ENCODE results near the gene PHKB. TPM values are rescaled to one million over a fixed set of nuclear protein-coding genes. Genes with fewer than 3 reads are reported as not detected.
"Not testable (repeated sequence)": the region's sequence is repeated elsewhere in the genome, so short reads cannot be mapped to it uniquely, and the experiment has no call there.

PHKB gene
- total RNA-seq, 1 donor from 2014 or later: 109 TPM

DNA sequence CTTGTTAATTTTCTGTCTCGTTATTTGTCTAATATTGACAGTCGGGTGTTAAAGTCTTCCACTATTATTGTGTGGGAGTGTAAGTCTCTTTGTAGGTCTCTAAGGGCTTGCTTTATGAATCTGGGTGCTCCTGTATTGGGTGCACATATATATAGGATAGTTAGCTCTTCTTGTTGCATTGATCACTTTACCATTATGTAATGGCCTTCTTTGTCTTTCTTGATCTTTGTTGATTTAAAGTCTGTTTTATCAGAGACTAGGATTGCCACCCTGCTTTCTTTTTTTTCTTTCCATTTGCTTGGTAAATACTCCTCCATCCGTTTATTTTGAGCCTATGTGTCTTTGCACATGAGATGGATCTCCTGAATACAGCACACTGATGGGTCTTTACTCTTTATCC is 90.6 kb downstream of the PHKB start:
- H3K79me2 ChIP-seq (ENCODE audit: low read depth); H3K9ac ChIP-seq; H3K4me1 Mint-ChIP-seq; H3K36me3 ChIP-seq; H3F3A ChIP-seq (ENCODE audit: low read depth); H3K4me2 ChIP-seq; H3K27me3 Mint-ChIP-seq (ENCODE audit: insufficient read depth, low read depth); H3K27ac ChIP-seq; DNase-seq (ENCODE audit: low spot score); H3K4me3 ChIP-seq; H3K27me3 ChIP-seq; H3K9me3 ChIP-seq (ENCODE audit: low read depth); H2AFZ ChIP-seq (replicated peaks); H3K4me1 ChIP-seq; H3K27ac Mint-ChIP-seq; H4K20me1 ChIP-seq (ENCODE audit: low read depth); H3K4me3 Mint-ChIP-seq: not testable (repeated sequence)
- peaks cover 46% of the 10 kb centered on the region for H3K36me3 Mint-ChIP-seq
- H3K9me3 Mint-ChIP-seq: peaks cover 34% of the 10 kb centered on the region

- Mint-ChIP-seq H3K4me1 (no peaks in the 10 kb centered on the region), H3K36me3 (peaks cover 36% of the 10 kb centered on the region), H3K4me3 (no peak overlapping the region), H3K27me3 (ENCODE audit: insufficient read depth, low read depth) (no peaks in the 10 kb centered on the region), H3K27ac (no peak overlapping the region), H3K9me3 (peaks cover 25% of the 10 kb centered on the region)
- no peak overlapping the region for H3K4me2 ChIP-seq
- no peaks in the 10 kb centered on the region for H3K4me1 ChIP-seq
- H4K20me1 ChIP-seq (ENCODE audit: low read depth): no peaks in the 10 kb centered on the region
- H3K79me2 ChIP-seq (ENCODE audit: low read depth): no peaks in the 10 kb centered on the region
- no peaks in the 10 kb centered on the region for H3K9me3 ChIP-seq (ENCODE audit: low read depth)
- no peaks in the 10 kb centered on the region for H3K36me3 ChIP-seq
- no peaks in the 10 kb centered on the region for H3F3A ChIP-seq (ENCODE audit: low read depth)
- TF ChIP-seq CTCF (IDR thresholded peaks at IDR 0.05): no peak
- TF ChIP-seq EZH2 (IDR thresholded peaks at IDR 0.05): no peak
- TF ChIP-seq EZH2phosphoT487 (IDR thresholded peaks at IDR 0.05): no peak
- no peak overlapping the region for H3K4me3 ChIP-seq
- no peak overlapping the region for H3K9ac ChIP-seq
- H3K27me3 ChIP-seq: no peaks in the 10 kb centered on the region
- no peak overlapping the region for H3K27ac ChIP-seq
- no peak for DNase-seq (ENCODE audit: low spot score)
- no peak overlapping the region for H2AFZ ChIP-seq (replicated peaks)
Observed at GRCh38 chr16:47553853-47554564, 92.9 kb downstream of the PHKB start.

- H3K9me3 ChIP-seq (ENCODE audit: low read depth); H4K20me1 ChIP-seq (ENCODE audit: low read depth); H3K4me3 ChIP-seq; DNase-seq (ENCODE audit: low spot score); H3K4me2 ChIP-seq; H3F3A ChIP-seq (ENCODE audit: low read depth); H3K4me1 ChIP-seq; H3K4me3 Mint-ChIP-seq; H3K27me3 ChIP-seq; H3K9ac ChIP-seq; H3K36me3 ChIP-seq; H3K4me1 Mint-ChIP-seq; H2AFZ ChIP-seq (replicated peaks); H3K27ac ChIP-seq; H3K27ac Mint-ChIP-seq; H3K79me2 ChIP-seq (ENCODE audit: low read depth); H3K27me3 Mint-ChIP-seq (ENCODE audit: insufficient read depth, low read depth): not testable (repeated sequence)
- Mint-ChIP-seq H3K9me3 (peaks cover 25% of the 10 kb centered on the region), H3K36me3 (peaks cover 35% of the 10 kb centered on the region)
Observed at GRCh38 chr16:47554587-47554986, 93.5 kb downstream of the PHKB start.

DNA sequence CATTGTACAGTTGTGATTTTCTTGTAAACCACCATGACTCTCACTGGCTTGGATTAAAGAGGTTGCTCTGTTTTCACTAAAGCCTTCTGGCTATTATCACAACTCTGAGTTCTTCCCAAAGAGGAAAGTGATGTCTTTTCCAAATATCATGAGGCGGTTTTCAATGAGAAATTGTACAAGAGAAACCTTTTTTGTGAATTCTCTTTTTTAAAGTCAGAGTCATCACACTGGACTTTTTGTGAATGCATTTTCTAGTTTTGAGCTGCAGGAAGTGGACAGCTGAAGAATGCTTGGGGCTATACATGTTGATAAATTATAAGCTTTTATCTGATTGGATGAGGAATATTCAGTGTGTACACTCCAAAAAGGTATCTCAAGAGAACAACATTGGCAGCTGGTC is 100.2 kb downstream of the PHKB start:
- H3K27ac ChIP-seq: no peak overlapping the region
- H3K27me3 ChIP-seq: no peaks in the 10 kb centered on the region
- H2AFZ ChIP-seq (replicated peaks): no peak overlapping the region
- H3K4me1 ChIP-seq: no peaks in the 10 kb centered on the region
- no peak for DNase-seq (ENCODE audit: low spot score)
- no peak for TF ChIP-seq CTCF (IDR thresholded peaks at IDR 0.05)
- TF ChIP-seq EZH2 (IDR thresholded peaks at IDR 0.05): no peak
- TF ChIP-seq EZH2phosphoT487 (IDR thresholded peaks at IDR 0.05): no peak
- Mint-ChIP-seq H3K27me3 (ENCODE audit: insufficient read depth, low read depth) (no peaks in the 10 kb centered on the region), H3K4me3 (no peak overlapping the region), H3K4me1 (no peaks in the 10 kb centered on the region), H3K27ac (no peak overlapping the region), H3K9me3 (no peaks in the 10 kb centered on the region), H3K36me3 (peaks cover 13% of the 10 kb centered on the region)
- no peak overlapping the region for H3K9ac ChIP-seq
- no peak overlapping the region for H3K4me3 ChIP-seq
- H4K20me1 ChIP-seq (ENCODE audit: low read depth): no peaks in the 10 kb centered on the region
- H3K79me2 ChIP-seq (ENCODE audit: low read depth): no peaks in the 10 kb centered on the region
- no peak overlapping the region for H3K4me2 ChIP-seq
- H3K9me3 ChIP-seq (ENCODE audit: low read depth): no peaks in the 10 kb centered on the region
- H3F3A ChIP-seq (ENCODE audit: low read depth): no peaks in the 10 kb centered on the region
- H3K36me3 ChIP-seq: no peaks in the 10 kb centered on the region

All from neural progenitor cell (in vitro differentiated cells).